OCI-LY3 (cell line): ENCODE results near the gene LYPD6.

Source experiments
- H2AFZ ChIP-seq: fragments of 200-600, 300-600 bp; shearing (Covaris generic); 2 replicates; pipeline ENCODE4 v1.6.0; 2014; ENCODE audit warnings: antibody characterized with exemption, low read depth, low read length
- H3K27ac ChIP-seq: fragments of 200-600, 300-600 bp; sonication (generic); 2 replicates; pipeline ENCODE4 v1.5.1; 2014; ENCODE audit warnings: mild to moderate bottlenecking, low read length, moderate library complexity, mixed read lengths
- H3K27me3 ChIP-seq: fragments of 200-600, 300-600 bp; sonication (generic); 2 replicates; pipeline ENCODE4 v1.6.1; 2014; ENCODE audit warnings: low read depth, low read length, mixed read lengths
- H3K36me3 ChIP-seq: fragments of 200-600, 300-600 bp; sonication (generic); replicated peaks from 2 replicates; pipeline ENCODE3; 2014; ENCODE audit warnings: low read depth, low read length, mixed read lengths
- H3K4me1 ChIP-seq: fragments of 300-600, 200-600 bp; sonication (generic); 2 replicates; pipeline ENCODE4 v1.6.1; 2014; ENCODE audit warnings: low read length, mixed read lengths
- H3K4me2 ChIP-seq: fragments of 200-600, 300-600 bp; sonication (generic); 2 replicates; pipeline ENCODE4 v1.6.1; 2014; ENCODE audit warnings: low read length, mixed read lengths
- H3K4me3 ChIP-seq: fragments of 300-600, 200-600 bp; sonication (generic); 2 replicates; pipeline ENCODE4 v1.5.1; 2014; ENCODE audit warnings: antibody characterized with exemption, mild to moderate bottlenecking, low read length, moderate library complexity
- H3K79me2 ChIP-seq: fragments of 300-600, 200-600 bp; shearing (Covaris generic); 2 replicates; pipeline ENCODE4 v1.6.1; 2014; ENCODE audit warnings: mild to moderate bottlenecking, low read length, mixed read lengths
- H3K9ac ChIP-seq: fragments of 300-600, 200-600 bp; shearing (Covaris generic); 2 replicates; pipeline ENCODE4 v1.6.0; 2014; ENCODE audit warnings: mild to moderate bottlenecking, low read length, moderate library complexity
- H3K9me3 ChIP-seq: fragments of 200-600, 300-600 bp; shearing (Covaris generic); 2 replicates; pipeline ENCODE4 v1.6.1; 2014; ENCODE audit warnings: low read length, mixed read lengths; ENCODE audit not compliant: insufficient read depth
- H4K20me1 ChIP-seq: fragments of 200-600, 300-600 bp; sonication (generic); 2 replicates; pipeline ENCODE4 v1.6.1; 2016; ENCODE audit warnings: low read length, mixed read lengths; ENCODE audit not compliant: insufficient read depth
- CTCF ChIP-seq: fragments of 200-600, 300-600 bp; sonication (generic); IDR thresholded peaks from 2 replicates; pipeline ENCODE4 v1.5.1; 2014; ENCODE audit warnings: antibody characterized with exemption, low read length, low read depth
- EZH2phosphoT487 ChIP-seq: fragments of 200-600 bp; shearing (Covaris generic); IDR thresholded peaks from 2 replicates; pipeline ENCODE4 v1.6.1; 2018; ENCODE audit warnings: antibody characterized with exemption, mixed run types, low read depth

Gene LYPD6

GRCh38 chr2:149342509-149342908 is 12.1 kb downstream of the LYPD6 start:
- H3K4me3 ChIP-seq, result no peak overlapping the region
- no peaks in the 10 kb centered on the region for H3K36me3 ChIP-seq
- no peak overlapping the region for H3K4me2 ChIP-seq
- no peaks in the 10 kb centered on the region for H3K9me3 ChIP-seq
- no peaks in the 10 kb centered on the region for H3K4me1 ChIP-seq
- no peaks in the 10 kb centered on the region for H4K20me1 ChIP-seq
- no peaks in the 10 kb centered on the region for H3K79me2 ChIP-seq
- no peak overlapping the region for H3K27ac ChIP-seq
- H3K27me3 ChIP-seq, result no peaks in the 10 kb centered on the region
- no peak overlapping the region for H2AFZ ChIP-seq
- no peak overlapping the region for H3K9ac ChIP-seq
- TF ChIP-seq EZH2phosphoT487 (no peak), CTCF (no peak)

GRCh38 chr2:149344105-149344504 is 13.7 kb downstream of the LYPD6 start:
- H4K20me1 ChIP-seq, result no peaks in the 10 kb centered on the region
- H2AFZ ChIP-seq, result no peak overlapping the region
- TF ChIP-seq CTCF (no peak), EZH2phosphoT487 (no peak)
- no peak overlapping the region for H3K9ac ChIP-seq
- H3K79me2 ChIP-seq, result no peaks in the 10 kb centered on the region
- H3K4me2 ChIP-seq, result no peak overlapping the region
- no peaks in the 10 kb centered on the region for H3K36me3 ChIP-seq
- no peaks in the 10 kb centered on the region for H3K27me3 ChIP-seq
- no peak overlapping the region for H3K4me3 ChIP-seq
- no peaks in the 10 kb centered on the region for H3K9me3 ChIP-seq
- H3K27ac ChIP-seq, result no peak overlapping the region
- no peaks in the 10 kb centered on the region for H3K4me1 ChIP-seq

GRCh38 chr2:149346272-149346671 is 15.9 kb downstream of the LYPD6 start:
- no peak overlapping the region for H3K4me3 ChIP-seq
- H3K79me2 ChIP-seq, result no peaks in the 10 kb centered on the region
- H4K20me1 ChIP-seq, result no peaks in the 10 kb centered on the region
- H3K27ac ChIP-seq, result no peak overlapping the region
- no peaks in the 10 kb centered on the region for H3K36me3 ChIP-seq
- H3K9ac ChIP-seq, result no peak overlapping the region
- no peaks in the 10 kb centered on the region for H3K4me1 ChIP-seq
- 0 out of 2 replicates have a peak, but pooled peaks cover 5% of the 10 kb centered on the region for H3K27me3 ChIP-seq
- no peak overlapping the region for H2AFZ ChIP-seq
- H3K9me3 ChIP-seq, result no peaks in the 10 kb centered on the region
- TF ChIP-seq CTCF (no peak), EZH2phosphoT487 (no peak)
- H3K4me2 ChIP-seq, result no peak overlapping the region

- H3K27me3 ChIP-seq, result 0 out of 2 replicates have a peak, but pooled peaks cover 5% of the 10 kb centered on the region
- H3K27ac ChIP-seq, result no peak overlapping the region
- no peak overlapping the region for H3K9ac ChIP-seq
- no peaks in the 10 kb centered on the region for H3K36me3 ChIP-seq
- H4K20me1 ChIP-seq, result no peaks in the 10 kb centered on the region
- no peaks in the 10 kb centered on the region for H3K9me3 ChIP-seq
- TF ChIP-seq EZH2phosphoT487, result no peak
- no peak for TF ChIP-seq CTCF
- H2AFZ ChIP-seq, result no peak overlapping the region
- no peak overlapping the region for H3K4me2 ChIP-seq
- no peaks in the 10 kb centered on the region for H3K79me2 ChIP-seq
- no peaks in the 10 kb centered on the region for H3K4me1 ChIP-seq
- no peak overlapping the region for H3K4me3 ChIP-seq
Measured at GRCh38 chr2:149348291-149348690, 17.9 kb downstream of the LYPD6 start.
